Gastrocnemius medialis (tissue), 4 donors: Measurements from ENCODE around the gene LARP7. TPM values are rescaled to one million over a fixed set of nuclear protein-coding genes. Genes with fewer than 3 reads are reported as not detected.

Experiments
- ATAC-seq, 2 donors: fragments of 150-250 bp; one replicate each; pipeline ENCODE4 v1.9.1; 2016
- DNase-seq, 2 donors: peaks; one replicate each; pipeline ENCODE4 v3.0.0-alpha.2; 2019
- H3K27ac ChIP-seq, 4 donors: fragments of 200-600 bp; sonication (generic); 1 replicate in 1 of 4; 2 replicates in 3 of 4; pipeline ENCODE4 v1.5.1; 2016 to 2018; ENCODE audit warnings: mild to moderate bottlenecking in 2 of 4, moderate library complexity in 1 of 4
- H3K27me3 ChIP-seq, 3 donors: fragments of 200-600 bp; sonication (generic) in 2 of 3; 1 replicate in 1 of 3; 2 replicates in 2 of 3; pipeline versions ENCODE4 v1.5.1 to v1.6.0; 2016 to 2019; ENCODE audit warnings: mild to moderate bottlenecking in 1 of 3, moderate library complexity in 1 of 3
- H3K36me3 ChIP-seq, 2 donors: fragments of 200-600 bp; sonication (generic) in 1 of 2; one replicate each; pipeline ENCODE4 v1.5.1; 2017 to 2018
- H3K4me1 ChIP-seq, 2 donors: fragments of 200-600 bp; sonication (generic) in 1 of 2; one replicate each; pipeline ENCODE4 v1.5.1; 2016 to 2017; ENCODE audit warnings: mild to moderate bottlenecking in 2 of 2
- H3K4me3 ChIP-seq, 4 donors: fragments of 200-600 bp; sonication (generic) in 3 of 4; 1 replicate in 1 of 4; 2 replicates in 3 of 4; pipeline ENCODE4 v1.5.1; 2016 to 2019; ENCODE audit warnings: mild to moderate bottlenecking in 2 of 4
- H3K9me3 ChIP-seq, 3 donors: fragments of 200-600 bp; sonication (generic) in 2 of 3; 1 replicate in 1 of 3; 2 replicates in 2 of 3; pipeline ENCODE4 v1.5.1; 2016 to 2019
- POLR2A ChIP-seq, 2 donors: fragments of 450-650 bp; IDR thresholded peaks; one replicate each; pipeline ENCODE4 v1.6.1; 2017; ENCODE audit warnings: antibody characterized with exemption in 2 of 2, mild to moderate bottlenecking in 2 of 2, moderate library complexity in 2 of 2
- in situ Hi-C, 4 donors: fragments of 200-750 bp; cut with MboI; loops; one replicate each; pipeline versions ENCODE4 v1.15.0 to v1.8.0; 2017; ENCODE audit warnings: low sequenced_read_pairs in 4 of 4
- intact Hi-C: fragments of 100-400 bp; cut with DNase I; formaldehyde crosslinking; loops from one replicate; pipeline ENCODE4 v1.15.1; 2023; ENCODE audit warnings: low total_unique reads
- total RNA-seq, 4 donors: library from RNA; depleted of rRNA; stranded (reverse); fragments of >200 nt; gene quantifications; one replicate each; pipeline versions ENCODE4 v1.1.0 to v1.2.3, GENCODE V29; 2016
- TF ChIP-seq, protein P1 (sequence below), 5 experiments: fragments of 450-650 bp in 3 of 5; fragments of 200-600 bp in 2 of 5; sonication (generic) in 2 of 5; IDR thresholded peaks in 4 of 5; conservative IDR thresholded peaks in 1 of 5; 1 replicate in 4 of 5; 2 replicates in 1 of 5; pipeline ENCODE4 v1.5.1; 2016 to 2019; ENCODE audit warnings: antibody characterized with exemption in 5 of 5, mild to moderate bottlenecking in 3 of 5, moderate library complexity in 3 of 5

LARP7 gene
- total RNA-seq, 4 donors from 2014 or later, result 28.5 to 40.3 (median 31.3) TPM

GRCh38 chr4:112677519-112678091, 40.7 kb downstream of the LARP7 start:
- Histone ChIP-seq H3K27ac (no peak overlapping the region), H3K4me1 (peaks cover 19 to 26% of the 10 kb centered on the region in 2 donors), H3K9me3 (no peaks in the 10 kb centered on the region), H3K36me3 (no peaks in the 10 kb centered on the region), H3K4me3 (no peak overlapping the region), H3K27me3 (no peaks in the 10 kb centered on the region)
- intact Hi-C loops (no loop called here), in situ Hi-C loops (no loop called here)
- DNase-seq, result no peak
- no peak for TF ChIP-seq POLR2A (IDR thresholded peaks at IDR 0.05)
- TF ChIP-seq, protein P1, sequence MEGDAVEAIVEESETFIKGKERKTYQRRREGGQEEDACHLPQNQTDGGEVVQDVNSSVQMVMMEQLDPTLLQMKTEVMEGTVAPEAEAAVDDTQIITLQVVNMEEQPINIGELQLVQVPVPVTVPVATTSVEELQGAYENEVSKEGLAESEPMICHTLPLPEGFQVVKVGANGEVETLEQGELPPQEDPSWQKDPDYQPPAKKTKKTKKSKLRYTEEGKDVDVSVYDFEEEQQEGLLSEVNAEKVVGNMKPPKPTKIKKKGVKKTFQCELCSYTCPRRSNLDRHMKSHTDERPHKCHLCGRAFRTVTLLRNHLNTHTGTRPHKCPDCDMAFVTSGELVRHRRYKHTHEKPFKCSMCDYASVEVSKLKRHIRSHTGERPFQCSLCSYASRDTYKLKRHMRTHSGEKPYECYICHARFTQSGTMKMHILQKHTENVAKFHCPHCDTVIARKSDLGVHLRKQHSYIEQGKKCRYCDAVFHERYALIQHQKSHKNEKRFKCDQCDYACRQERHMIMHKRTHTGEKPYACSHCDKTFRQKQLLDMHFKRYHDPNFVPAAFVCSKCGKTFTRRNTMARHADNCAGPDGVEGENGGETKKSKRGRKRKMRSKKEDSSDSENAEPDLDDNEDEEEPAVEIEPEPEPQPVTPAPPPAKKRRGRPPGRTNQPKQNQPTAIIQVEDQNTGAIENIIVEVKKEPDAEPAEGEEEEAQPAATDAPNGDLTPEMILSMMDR (IDR thresholded peaks at IDR 0.05 in 4 of 5, conservative IDR thresholded peaks at IDR 0.05 in 1 of 5), result no peak
- no peak for ATAC-seq

GRCh38 chr4:112680996-112681395, 44.1 kb downstream of the LARP7 start:
- no peak for ATAC-seq

GRCh38 chr4:112693507-112693906, 56.6 kb downstream of the LARP7 start:
- no peaks in the 10 kb centered on the region for H3K27me3 ChIP-seq
- in situ Hi-C loops, result no loop called here
- no peak for TF ChIP-seq POLR2A (IDR thresholded peaks at IDR 0.05)
- TF ChIP-seq, protein P1 (IDR thresholded peaks at IDR 0.05 in 4 of 5, conservative IDR thresholded peaks at IDR 0.05 in 1 of 5), result no peak

More at GRCh38 chr4:112680996-112681395, 44.1 kb downstream of the LARP7 start:
- H3K4me1 ChIP-seq, result peaks cover 0 to 7% of the 10 kb centered on the region in 2 donors
- in situ Hi-C loops, result no loop called here
- no peaks in the 10 kb centered on the region for H3K27me3 ChIP-seq
- H3K36me3 ChIP-seq, result no peaks in the 10 kb centered on the region
- H3K9me3 ChIP-seq, result no peaks in the 10 kb centered on the region
- TF ChIP-seq, protein P1 (IDR thresholded peaks at IDR 0.05 in 4 of 5, conservative IDR thresholded peaks at IDR 0.05 in 1 of 5), result no peak
- intact Hi-C loops, result no loop called here
- no peak overlapping the region for H3K4me3 ChIP-seq
- no peak for DNase-seq
- no peak overlapping the region for H3K27ac ChIP-seq

GRCh38 chr4:112700679-112701078, 63.7 kb downstream of the LARP7 start:
- in situ Hi-C loops, result no loop called here
- Histone ChIP-seq H3K27me3 (no peaks in the 10 kb centered on the region), H3K4me1 (peaks cover 0 to 4% of the 10 kb centered on the region in 2 donors), H3K27ac (no peak overlapping the region), H3K9me3 (no peaks in the 10 kb centered on the region), H3K4me3 (no peak overlapping the region), H3K36me3 (no peaks in the 10 kb centered on the region)
- intact Hi-C loops, result no loop called here
- DNase-seq (no peak), ATAC-seq (no peak)
- TF ChIP-seq, protein P1 (IDR thresholded peaks at IDR 0.05 in 4 of 5, conservative IDR thresholded peaks at IDR 0.05 in 1 of 5), result no peak
- no peak for TF ChIP-seq POLR2A (IDR thresholded peaks at IDR 0.05)

More at GRCh38 chr4:112693507-112693906, 56.6 kb downstream of the LARP7 start:
- no peak overlapping the region for H3K27ac ChIP-seq
- no peak for DNase-seq
- no peaks in the 10 kb centered on the region for H3K9me3 ChIP-seq
- no peak for ATAC-seq
- H3K4me1 ChIP-seq, result no peaks in the 10 kb centered on the region
- no peak overlapping the region for H3K4me3 ChIP-seq
- H3K36me3 ChIP-seq, result no peaks in the 10 kb centered on the region
- intact Hi-C loops, result no loop called here

DNA sequence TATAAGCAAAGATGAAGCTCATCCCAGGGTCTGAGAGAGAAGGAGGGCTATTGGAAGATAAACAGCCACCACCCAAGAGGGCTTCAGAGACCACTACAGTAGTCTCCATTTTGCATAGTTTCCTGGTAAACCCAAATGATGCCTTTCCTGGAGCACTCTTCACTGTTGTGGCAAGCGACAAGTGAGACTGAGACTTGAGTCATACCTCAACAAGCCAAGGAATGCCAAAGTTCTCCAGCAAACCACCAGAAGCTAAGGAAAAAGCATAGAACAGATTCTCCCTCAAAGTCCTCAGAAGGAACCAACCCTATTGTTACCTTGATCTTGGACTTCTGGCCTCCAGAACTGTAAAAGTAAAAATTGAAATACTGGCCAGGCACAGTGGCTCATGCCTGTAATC, 65.9 kb downstream of the LARP7 start:
- no peak for TF ChIP-seq POLR2A (IDR thresholded peaks at IDR 0.05)
- TF ChIP-seq, protein P1 (IDR thresholded peaks at IDR 0.05 in 4 of 5, conservative IDR thresholded peaks at IDR 0.05 in 1 of 5), result no peak
- ATAC-seq (no peak), DNase-seq (no peak)
- in situ Hi-C loops, result no loop called here
- Histone ChIP-seq H3K9me3 (no peaks in the 10 kb centered on the region), H3K27me3 (no peaks in the 10 kb centered on the region), H3K36me3 (no peaks in the 10 kb centered on the region), H3K4me1 (peaks cover 12 to 15% of the 10 kb centered on the region in 2 donors), H3K27ac (no peak overlapping the region), H3K4me3 (no peak overlapping the region)
- intact Hi-C loops, result no loop called here
